HG02759 (cell line): Measurements from ENCODE around the gene RING1.

Experiments used
- ATAC-seq: cut with Tn5 transposase; IDR thresholded peaks from one replicate; pipeline ENCODE4 v1.9.1; 2021; ENCODE audit warnings: mild to moderate bottlenecking, moderate library complexity; ENCODE audit not compliant: unreplicated experiment

RING1 gene

DNA sequence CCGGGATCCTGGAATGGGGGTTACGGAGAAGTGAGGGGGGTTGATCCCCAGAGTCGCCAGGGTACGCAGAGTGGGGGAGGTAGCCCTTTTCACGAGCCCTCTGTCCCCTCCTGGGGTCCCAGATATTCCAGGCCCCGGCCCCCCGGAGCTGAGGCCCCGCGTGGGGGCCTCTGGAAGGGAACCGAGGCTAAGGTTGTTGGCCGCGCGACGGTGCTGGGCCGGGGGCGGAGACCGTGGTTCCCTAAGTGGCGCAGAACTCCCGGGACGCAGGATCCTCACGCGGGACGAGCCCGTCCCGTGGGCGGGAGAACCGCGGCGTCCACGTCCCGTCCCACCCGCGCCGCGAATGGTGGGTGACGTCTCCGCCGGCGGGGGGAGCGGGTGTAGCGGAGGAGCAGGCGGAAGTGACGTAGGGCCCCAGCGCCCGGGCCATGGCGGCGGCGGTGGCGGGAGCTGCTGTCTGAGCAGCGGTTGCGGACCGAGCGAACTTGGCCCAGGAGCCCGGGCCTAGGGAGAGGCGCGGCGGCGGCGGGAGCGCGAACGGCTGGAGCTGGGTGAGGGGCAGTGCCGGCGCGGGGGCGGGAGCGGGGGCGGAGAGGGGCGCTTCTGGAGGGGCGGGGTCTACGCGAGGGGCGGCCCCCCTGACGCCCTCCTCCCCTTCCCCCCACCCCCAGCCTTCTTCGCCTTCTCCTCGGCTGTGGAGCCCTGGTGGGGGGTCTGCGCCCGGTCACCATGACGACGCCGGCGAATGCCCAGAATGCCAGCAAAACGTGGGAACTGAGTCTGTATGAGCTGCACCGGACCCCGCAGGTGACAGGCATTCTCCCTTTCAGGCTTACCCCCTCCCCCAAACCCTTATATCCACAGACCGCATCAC lies at the start of gene RING1:
Gene RING1 (plus strand): TSS at position 410 of the 877 bp plus-strand sequence. CDS start 323 bp downstream, at position 733.
- peak; percentile 56 for ATAC-seq

DNA sequence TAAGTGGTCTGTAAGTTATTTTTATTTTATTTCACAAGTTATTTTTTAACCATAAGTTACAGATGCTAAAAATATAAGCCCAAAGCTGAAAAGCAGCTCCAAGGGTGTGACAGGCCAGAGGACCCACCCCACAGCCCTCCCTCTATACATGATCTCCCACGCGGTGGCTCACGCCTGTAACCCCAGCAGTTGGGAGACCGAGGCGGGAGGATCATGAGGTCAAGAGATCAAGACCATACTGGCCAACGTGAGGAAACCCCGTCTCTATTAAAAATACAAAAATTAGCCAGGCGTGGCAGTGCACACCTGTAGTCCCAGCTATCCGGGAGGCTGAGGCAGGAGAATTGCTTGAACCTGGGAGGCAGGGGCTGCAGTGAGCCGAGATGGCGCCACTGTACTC lies 48.2 kb upstream of the RING1 start:
- no peak for ATAC-seq

DNA sequence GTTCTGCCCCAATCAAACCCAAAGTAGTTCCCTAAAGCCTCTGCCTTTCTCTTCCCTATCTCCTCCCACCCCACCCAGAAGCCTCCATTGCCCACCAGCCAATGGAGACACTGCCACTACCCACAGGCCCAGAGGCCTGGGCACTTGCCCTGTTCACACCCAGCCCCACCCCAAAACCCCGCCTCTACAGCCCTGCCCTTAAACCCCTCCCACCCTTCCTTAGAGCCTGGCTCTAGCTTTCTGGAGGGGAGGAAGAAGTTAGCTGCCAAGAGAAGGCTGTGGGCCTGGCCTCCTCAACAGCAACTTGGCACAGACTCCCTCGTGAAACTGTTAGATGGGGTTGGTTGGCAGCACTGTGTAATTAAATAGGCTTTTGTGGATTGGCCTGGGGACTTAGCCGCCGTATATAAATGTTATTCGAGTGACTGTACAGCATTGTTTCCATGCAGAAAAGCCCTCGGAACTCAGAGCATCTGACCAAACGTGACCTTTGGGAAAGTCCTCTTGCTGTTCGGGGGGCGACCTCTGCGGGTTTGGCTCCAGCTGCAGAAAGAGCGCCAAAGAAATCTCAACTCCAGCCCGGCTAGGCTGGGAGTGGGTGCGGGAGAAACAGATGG lies 47.5 kb upstream of the RING1 start:
- ATAC-seq: no peak

DNA sequence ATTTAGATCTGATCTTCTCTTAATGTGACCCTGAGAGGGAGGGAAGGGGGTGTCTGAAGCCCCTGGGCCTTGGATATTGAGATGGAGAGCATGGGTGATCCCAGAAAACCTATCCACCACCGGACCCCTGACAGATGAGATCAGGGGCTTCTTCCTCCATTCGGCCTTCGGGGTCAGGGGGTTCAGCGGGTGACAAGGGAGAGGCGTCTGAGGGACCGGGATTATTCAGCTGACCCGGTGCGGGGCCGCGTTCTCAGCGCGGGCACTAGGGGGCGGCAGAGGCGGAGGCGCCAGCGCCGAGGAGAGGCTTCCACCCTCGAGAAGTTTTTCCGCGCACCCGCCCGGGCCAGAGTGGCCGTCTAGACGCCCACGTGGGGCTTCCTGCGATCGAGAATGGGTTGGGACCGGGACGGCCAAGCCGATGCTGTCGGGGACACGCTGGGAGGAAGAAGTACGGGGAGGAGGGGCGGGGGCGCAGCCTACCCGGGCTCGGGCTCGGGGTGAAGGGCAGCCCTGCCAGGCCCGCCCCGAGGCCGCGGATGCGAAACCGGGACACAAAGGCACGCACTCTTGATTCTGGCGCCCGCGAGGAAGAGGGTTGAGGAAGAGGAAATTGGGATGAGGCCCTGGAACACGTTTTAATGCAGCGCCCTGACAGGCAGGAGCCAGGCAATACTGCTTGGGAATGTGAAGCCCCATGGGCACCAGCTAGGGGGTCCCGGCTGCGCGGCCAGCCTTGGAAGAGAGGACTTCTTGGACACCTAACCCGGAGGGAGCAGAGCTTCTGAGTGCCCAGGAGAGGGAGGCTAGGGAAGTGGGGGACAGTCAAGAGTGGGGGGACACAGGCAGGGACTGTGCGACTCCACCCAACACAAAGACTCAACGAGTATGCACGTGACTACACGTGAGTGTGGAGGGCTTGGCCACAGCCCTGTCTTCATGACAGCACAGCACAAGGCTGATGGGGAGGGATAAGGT lies 46.7 kb upstream of the RING1 start:
- no peak for ATAC-seq

DNA sequence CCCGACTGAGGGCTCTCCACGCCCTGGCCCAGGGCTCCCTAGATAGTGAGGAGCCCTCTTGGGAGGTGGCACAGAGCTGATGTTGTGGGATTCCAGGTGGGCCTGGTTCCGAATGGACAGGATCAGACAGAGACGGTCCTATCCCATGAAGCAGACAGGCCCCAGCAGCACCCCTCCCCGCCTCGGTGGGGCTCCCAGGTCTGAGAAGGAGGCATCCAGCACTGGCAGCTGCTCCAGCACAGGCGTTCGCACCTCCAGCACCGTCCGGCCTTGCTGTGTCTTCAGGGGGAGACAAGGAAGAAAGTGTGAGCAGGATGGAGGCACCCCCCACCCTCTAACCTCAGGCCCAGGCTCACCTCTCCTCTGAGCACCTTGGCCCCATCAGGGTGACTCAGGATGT lies 44.8 kb upstream of the RING1 start:
- no peak for ATAC-seq

- ATAC-seq: no peak
Observed at GRCh38 chr6:33164176-33164575, 44.1 kb upstream of the RING1 start.

DNA sequence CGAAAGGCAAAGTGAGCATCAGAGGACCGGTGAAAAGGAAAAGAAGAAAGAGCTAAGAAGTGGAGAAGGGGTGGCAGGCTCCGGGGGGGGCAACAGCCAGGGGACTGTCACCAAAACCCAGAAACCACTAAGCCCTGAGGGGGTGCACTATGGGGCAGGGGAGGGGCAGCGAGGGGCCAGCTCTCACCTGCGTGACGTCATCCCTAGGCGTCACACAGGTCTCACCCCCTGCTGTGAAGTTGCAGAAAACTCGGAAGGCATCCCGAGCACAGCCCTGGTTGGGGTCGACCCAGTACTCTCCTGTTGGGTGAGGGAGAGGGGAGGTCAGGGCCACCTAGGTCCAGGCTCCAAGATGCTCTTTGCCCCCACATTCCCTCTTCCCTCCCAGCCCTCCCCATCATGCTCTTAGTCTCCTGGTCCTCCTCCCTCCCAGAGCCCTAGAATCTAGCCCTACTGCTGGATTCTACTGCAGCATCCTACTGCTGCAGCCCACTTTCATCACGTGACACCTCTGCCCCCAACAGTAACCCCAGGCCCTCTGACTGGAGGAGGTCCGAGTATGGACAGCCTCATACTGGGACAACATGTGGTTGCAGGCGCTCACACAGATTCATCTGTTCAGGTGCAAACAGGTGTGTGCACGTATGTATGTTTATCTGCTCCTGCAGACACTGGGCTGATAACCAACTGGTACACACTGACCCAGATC lies 43.5 kb upstream of the RING1 start:
- no peak for ATAC-seq

GRCh38 chr6:33165581-33166258 lies 42.6 kb upstream of the RING1 start:
- no peak for ATAC-seq

DNA sequence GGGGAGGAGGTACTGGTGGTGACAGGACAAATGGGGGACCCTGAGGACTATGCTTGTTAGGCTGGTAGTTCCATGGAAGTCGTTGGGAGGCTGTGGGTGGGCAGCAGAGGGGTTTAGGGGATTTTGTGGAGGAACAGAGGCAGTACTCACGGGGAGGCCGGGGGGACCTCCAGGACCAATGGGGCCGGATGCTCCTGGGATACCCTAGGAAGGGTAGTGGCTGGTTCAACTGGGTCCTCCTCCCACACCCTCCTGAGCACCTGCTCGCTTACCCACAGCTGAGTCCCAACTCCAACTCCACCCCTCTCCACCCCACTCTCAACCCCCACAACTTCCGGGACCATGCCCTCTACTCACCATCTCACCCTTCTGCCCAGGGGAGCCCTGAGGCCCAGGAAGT lies 41.9 kb upstream of the RING1 start:
- ATAC-seq: no peak

DNA sequence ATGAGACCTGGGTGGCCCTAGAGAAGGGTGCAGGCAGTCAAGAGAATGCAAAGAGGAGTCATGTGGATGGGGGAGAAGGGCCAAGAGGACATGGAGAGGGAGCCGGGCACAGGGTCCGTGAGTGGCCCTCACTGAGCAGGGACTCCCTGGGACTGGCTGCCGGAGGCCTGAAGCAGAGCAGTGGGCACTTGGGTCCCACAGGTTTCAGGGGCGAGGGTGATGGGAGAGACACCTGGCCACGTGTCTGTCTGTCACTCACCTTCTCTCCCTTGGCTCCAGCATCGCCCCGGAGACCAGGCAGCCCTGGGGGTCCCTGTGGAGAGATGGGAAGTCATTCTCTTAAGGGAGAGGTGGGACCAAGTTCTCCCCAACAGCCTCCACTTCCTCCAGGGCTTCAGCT lies 41.5 kb upstream of the RING1 start:
- ATAC-seq: no peak

GRCh38 chr6:33167374-33168283 lies 40.7 kb upstream of the RING1 start:
- ATAC-seq: no peak

DNA sequence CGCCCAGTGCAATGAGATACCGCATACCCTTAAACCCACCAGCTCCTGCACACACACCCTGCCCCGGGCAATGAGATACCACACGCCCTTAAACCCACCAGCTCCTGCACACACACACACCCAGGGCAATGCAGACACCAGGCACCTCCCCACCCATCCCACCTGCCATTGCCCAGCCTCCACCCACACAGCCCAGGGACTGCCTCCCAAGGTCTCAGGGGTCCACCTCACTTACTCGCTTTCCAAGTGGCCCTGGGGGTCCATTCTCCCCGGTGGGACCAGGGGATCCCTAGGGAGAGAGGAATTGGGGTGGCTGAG lies 40.1 kb upstream of the RING1 start:
- ATAC-seq: no peak

- no peak for ATAC-seq
Observed at GRCh38 chr6:33168639-33169038, 39.7 kb upstream of the RING1 start.

DNA sequence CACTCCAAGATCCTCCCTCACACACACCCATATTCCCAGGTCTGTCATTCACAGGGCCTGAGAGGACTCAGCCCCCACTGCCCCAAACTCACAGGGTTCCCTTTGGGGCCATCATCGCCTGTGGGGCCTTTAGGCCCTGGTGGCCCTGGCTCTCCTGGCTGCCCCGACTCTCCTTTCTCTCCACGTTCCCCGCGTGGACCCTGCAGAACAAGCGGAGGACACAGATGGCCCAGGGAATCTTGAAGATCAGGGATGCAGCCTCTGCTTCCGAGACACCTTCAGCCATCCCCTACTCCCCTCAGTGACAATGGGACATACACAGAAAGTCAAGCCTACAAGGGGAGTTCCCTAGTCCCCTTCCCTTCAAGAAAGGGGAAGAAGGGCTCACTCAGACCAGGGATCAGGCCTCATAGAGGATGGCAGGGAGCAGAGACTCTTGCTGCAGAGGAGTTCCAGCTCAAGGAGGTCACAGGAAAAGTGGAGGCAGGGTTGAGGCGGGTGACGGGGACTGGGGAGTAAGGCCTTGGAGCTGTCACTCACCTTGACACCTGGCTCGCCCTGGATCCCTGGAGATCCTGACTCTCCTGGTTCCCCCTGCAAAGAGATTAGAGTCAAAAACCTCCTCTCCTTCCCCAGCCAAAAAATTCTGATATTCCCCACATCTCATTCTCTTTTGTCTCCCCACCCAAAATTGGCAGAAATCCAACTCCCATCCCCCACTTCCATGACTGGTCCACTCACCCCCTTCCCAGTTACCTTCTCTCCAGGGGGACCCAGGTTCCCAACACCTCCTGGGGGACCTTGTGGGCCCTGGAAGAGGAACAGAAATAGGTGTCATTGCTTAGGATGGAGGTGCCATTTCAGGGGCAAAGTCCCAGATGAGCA lies 38.8 kb upstream of the RING1 start:
- ATAC-seq: no peak

DNA sequence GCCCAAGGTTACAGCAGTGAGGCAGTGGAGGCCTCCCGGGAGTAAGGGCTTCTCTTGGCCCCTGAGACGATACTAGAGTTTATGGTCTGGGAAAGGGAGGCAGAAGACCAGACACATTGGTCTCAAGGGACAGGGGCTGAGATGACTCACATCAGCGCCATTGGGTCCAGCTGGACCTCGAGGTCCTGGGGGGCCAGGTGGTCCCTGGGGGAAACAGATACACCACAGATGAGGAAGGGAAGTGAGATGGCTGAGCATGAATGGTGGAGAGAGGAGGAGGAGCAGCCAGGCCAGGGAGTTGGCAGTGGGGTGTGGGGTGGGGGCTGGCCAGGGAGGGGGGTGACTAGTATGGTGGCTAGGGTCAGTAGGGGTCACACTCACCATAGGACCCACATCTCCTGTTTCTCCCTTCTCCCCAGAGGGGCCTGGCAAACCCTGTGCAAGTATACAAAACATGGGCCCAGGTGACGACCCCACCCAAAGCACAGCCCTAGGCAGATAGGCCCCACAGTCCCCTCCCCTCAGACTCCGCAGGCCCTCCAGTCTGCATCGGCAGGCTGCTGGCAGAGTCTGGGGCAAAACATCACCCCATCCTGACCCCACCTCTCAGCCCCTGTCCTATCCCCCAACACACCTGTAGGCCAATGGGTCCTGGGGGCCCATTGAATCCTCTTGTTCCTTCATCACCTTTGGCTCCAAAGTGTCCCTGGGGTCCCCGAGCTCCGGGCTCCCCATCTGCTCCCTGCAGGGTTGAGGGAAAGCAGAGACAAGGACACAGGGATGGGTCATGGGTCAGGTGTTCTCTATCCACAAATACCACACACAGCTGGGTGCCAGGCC lies 37.9 kb upstream of the RING1 start:
- ATAC-seq: no peak

GRCh38 chr6:33171016-33171879 lies 37.1 kb upstream of the RING1 start:
- ATAC-seq: no peak
